CD4-positive, alpha-beta T cell (primary cell): ENCODE data around the gene DIAPH2. TPM values are rescaled to one million over a fixed set of nuclear protein-coding genes. Genes with fewer than 3 reads are reported as not detected.

ENCODE experiments used
- ATAC-seq: fragments of 200-7000 bp; cut with Tn5 transposase; one replicate; pipeline ENCODE4 v1.10.0; 2022; ENCODE audit warnings: mild to moderate bottlenecking; ENCODE audit not compliant: poor library complexity
- CTCF ChIA-PET: fragments of 350-600 bp; sonication (Branson Sonifier 250); formaldehyde crosslinking; loops from one replicate; lab custom pipeline; 2021; ENCODE audit warnings: antibody characterized with exemption, inconsistent platforms; lab: Charles Lee
- POLR2A ChIA-PET: fragments of 350-600 bp; sonication (Branson Sonifier 250); formaldehyde crosslinking; loops from one replicate; lab custom pipeline; 2021; ENCODE audit warnings: antibody characterized with exemption, inconsistent platforms; lab: Charles Lee
- DNase-seq, 14 experiments: peaks; one replicate each; pipeline ENCODE4 v3.0.0-alpha.2; 2013 to 2020; ENCODE audit warnings: mixed read lengths in 2 of 14
- H3K27ac ChIP-seq, 2 donors: one replicate each; pipeline versions ENCODE4 v1.5.1 to v1.7.0; 2013; ENCODE audit warnings: low read length in 2 of 2, low read depth in 1 of 2, mild to moderate bottlenecking in 1 of 2
- H3K27me3 ChIP-seq, 2 experiments: 1 replicate in 1 of 2; 2 replicates in 1 of 2; pipeline versions ENCODE4 v1.6.1 to v1.7.0; 2013; ENCODE audit warnings: low read length in 2 of 2, control low read depth in 1 of 2, mild to moderate bottlenecking in 1 of 2, moderate library complexity in 1 of 2; ENCODE audit not compliant: insufficient read depth in 2 of 2, control insufficient read depth in 1 of 2
- H3K36me3 ChIP-seq: one replicate; pipeline ENCODE4 v1.6.1; 2013; ENCODE audit warnings: low read length, control low read depth; ENCODE audit not compliant: insufficient read depth
- H3K4me1 ChIP-seq: one replicate; pipeline ENCODE4 v1.6.1; 2013; ENCODE audit warnings: low read length, control low read depth; ENCODE audit not compliant: insufficient read depth
- H3K4me3 ChIP-seq: one replicate; pipeline ENCODE4 v1.5.1; 2013; ENCODE audit warnings: mild to moderate bottlenecking, low read length, moderate library complexity
- H3K9me3 ChIP-seq, 2 experiments: 1 replicate in 1 of 2; 2 replicates in 1 of 2; pipeline versions ENCODE4 v1.6.1 to v1.7.0; 2013; ENCODE audit warnings: low read length in 2 of 2, mild to moderate bottlenecking in 2 of 2, control low read depth in 1 of 2, moderate library complexity in 1 of 2; ENCODE audit not compliant: control insufficient read depth in 1 of 2, insufficient read depth in 1 of 2
- H3K27ac Mint-ChIP-seq: one replicate; pipeline ENCODE4 v1.8.0; 2020; ENCODE audit warnings: mixed read lengths
- H3K27me3 Mint-ChIP-seq: one replicate; pipeline ENCODE4 v1.8.0; 2021; ENCODE audit warnings: mixed read lengths
- H3K36me3 Mint-ChIP-seq: one replicate; pipeline ENCODE4 v1.8.0; 2021; ENCODE audit warnings: low read depth, mixed read lengths
- H3K4me1 Mint-ChIP-seq: one replicate; pipeline ENCODE4 v1.8.0; 2021; ENCODE audit warnings: low read depth, mixed read lengths
- H3K4me3 Mint-ChIP-seq: one replicate; pipeline ENCODE4 v1.8.0; 2020; ENCODE audit warnings: mild to moderate bottlenecking, mixed read lengths
- H3K9me3 Mint-ChIP-seq: one replicate; pipeline ENCODE4 v1.8.0; 2020; ENCODE audit warnings: mixed read lengths
- intact Hi-C, 2 experiments: fragments of 100-400 bp; cut with DNase I in 1 of 2; cut with micrococcal nuclease in 1 of 2; formaldehyde crosslinking; loops; one replicate each; pipeline versions ENCODE4 v1.15.1 to v1.9.0; 2023 to 2025; cut with DNase I, micrococcal nuclease
- total RNA-seq, 174 experiments: library from RNA in 2 of 174; stranded (reverse) in 2 of 174; gene quantifications; one replicate each; pipeline ENCODE4 v1.2.3 and lab custom pipeline; 2021 to 2026
- TF ChIP-seq, protein P1 (sequence below): fragments of 200-600 bp; IDR thresholded peaks from one replicate; pipeline ENCODE4 v1.8.0; 2022; ENCODE audit warnings: antibody characterized with exemption, mild to moderate bottlenecking

The DIAPH2 gene
- total RNA-seq, 2 experiments from 2014 or later: 11.4 to 11.7 TPM

DNA sequence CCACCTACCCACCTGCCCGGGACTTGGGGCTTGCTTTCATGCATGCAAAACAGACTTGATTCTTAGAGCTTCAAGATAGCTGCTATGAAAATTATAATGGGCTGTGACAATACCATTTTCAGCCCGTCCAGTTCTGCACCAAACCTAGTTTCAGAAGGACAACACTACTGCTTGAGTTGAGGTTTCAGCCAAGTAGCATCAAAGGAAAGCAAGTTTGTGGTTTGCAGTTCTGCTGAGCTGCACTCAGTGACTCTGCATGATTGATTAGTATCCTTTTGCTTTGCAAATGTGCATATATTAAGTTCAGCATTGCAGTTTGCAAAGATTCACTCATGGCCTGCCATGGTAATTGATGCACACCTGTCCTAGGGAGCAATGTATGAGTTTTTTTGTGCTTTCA is 641.8 kb downstream of the DIAPH2 start:
- intact Hi-C loops: no loop called here
- no peaks in the 10 kb centered on the region for H3K36me3 Mint-ChIP-seq
- DNase-seq: no peak

GRCh38 chrX:97328853-97329390 is 644.3 kb downstream of the DIAPH2 start:
- no peak overlapping the region for H3K27ac Mint-ChIP-seq
- H3K36me3 ChIP-seq: no peaks in the 10 kb centered on the region
- no peaks in the 10 kb centered on the region for H3K9me3 Mint-ChIP-seq
- H3K4me1 Mint-ChIP-seq: no peaks in the 10 kb centered on the region
- no peaks in the 10 kb centered on the region for H3K4me1 ChIP-seq
- ChIA-PET POLR2A (no interaction called here), CTCF (no interaction called here)
- H3K27me3 ChIP-seq: no peaks in the 10 kb centered on the region
- no peak for DNase-seq
- no peak overlapping the region for H3K27ac ChIP-seq
- ATAC-seq: no peak
- no peaks in the 10 kb centered on the region for H3K36me3 Mint-ChIP-seq
- no peaks in the 10 kb centered on the region for H3K27me3 Mint-ChIP-seq
- H3K4me3 Mint-ChIP-seq: no peak overlapping the region
- TF ChIP-seq, protein P1, sequence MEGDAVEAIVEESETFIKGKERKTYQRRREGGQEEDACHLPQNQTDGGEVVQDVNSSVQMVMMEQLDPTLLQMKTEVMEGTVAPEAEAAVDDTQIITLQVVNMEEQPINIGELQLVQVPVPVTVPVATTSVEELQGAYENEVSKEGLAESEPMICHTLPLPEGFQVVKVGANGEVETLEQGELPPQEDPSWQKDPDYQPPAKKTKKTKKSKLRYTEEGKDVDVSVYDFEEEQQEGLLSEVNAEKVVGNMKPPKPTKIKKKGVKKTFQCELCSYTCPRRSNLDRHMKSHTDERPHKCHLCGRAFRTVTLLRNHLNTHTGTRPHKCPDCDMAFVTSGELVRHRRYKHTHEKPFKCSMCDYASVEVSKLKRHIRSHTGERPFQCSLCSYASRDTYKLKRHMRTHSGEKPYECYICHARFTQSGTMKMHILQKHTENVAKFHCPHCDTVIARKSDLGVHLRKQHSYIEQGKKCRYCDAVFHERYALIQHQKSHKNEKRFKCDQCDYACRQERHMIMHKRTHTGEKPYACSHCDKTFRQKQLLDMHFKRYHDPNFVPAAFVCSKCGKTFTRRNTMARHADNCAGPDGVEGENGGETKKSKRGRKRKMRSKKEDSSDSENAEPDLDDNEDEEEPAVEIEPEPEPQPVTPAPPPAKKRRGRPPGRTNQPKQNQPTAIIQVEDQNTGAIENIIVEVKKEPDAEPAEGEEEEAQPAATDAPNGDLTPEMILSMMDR: no peak
- no peaks in the 10 kb centered on the region for H3K9me3 ChIP-seq
- intact Hi-C loops: no loop called here
- no peak overlapping the region for H3K4me3 ChIP-seq

More for the DNA sequence above, 641.8 kb downstream of the DIAPH2 start:
- H3K27ac ChIP-seq: no peak overlapping the region
- Mint-ChIP-seq H3K4me1 (no peaks in the 10 kb centered on the region), H3K27me3 (no peaks in the 10 kb centered on the region), H3K27ac (no peak overlapping the region), H3K9me3 (no peaks in the 10 kb centered on the region), H3K4me3 (no peak overlapping the region)
- ATAC-seq: no peak
- TF ChIP-seq, protein P1: no peak
- H3K36me3 ChIP-seq: no peaks in the 10 kb centered on the region
- ChIA-PET POLR2A (no interaction called here), CTCF (no interaction called here)
- no peak overlapping the region for H3K4me3 ChIP-seq
- no peaks in the 10 kb centered on the region for H3K4me1 ChIP-seq
- no peaks in the 10 kb centered on the region for H3K9me3 ChIP-seq
- H3K27me3 ChIP-seq: no peaks in the 10 kb centered on the region

DNA sequence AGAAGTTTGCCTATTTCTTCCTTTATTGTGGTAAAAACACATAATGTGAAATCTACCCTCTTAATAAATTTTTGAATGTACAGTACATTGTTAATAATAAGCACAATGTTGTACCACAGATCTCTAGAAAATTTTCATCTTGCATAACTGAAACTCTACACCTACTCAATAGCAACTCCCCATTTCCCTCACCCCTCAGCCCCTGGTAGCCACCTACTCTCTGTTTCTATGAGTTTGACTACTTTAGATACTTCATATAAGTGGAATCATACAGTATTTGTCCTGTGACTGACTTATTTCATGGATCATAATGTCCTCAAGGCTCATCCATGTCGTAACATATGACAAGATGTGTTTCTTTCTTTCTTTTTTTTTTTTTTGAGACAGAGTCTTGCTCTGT is 645.5 kb downstream of the DIAPH2 start:
- Histone ChIP-seq H3K27ac (no peak overlapping the region), H3K4me3 (no peak overlapping the region), H3K4me1 (no peaks in the 10 kb centered on the region), H3K36me3 (no peaks in the 10 kb centered on the region), H3K27me3 (no peaks in the 10 kb centered on the region), H3K9me3 (no peaks in the 10 kb centered on the region)
- no peaks in the 10 kb centered on the region for H3K36me3 Mint-ChIP-seq
- H3K27ac Mint-ChIP-seq: no peak overlapping the region
- H3K4me3 Mint-ChIP-seq: no peak overlapping the region
- CTCF ChIA-PET: interaction anchor here (0.7 kb wide), 1 partner anchor 45 kb away, joined by 3 read pairs; no protein-coding TSS in a partner anchor
- intact Hi-C loops: no loop called here
- ATAC-seq (no peak), DNase-seq (no peak)
- POLR2A ChIA-PET: no interaction called here
- H3K27me3 Mint-ChIP-seq: no peaks in the 10 kb centered on the region
- no peaks in the 10 kb centered on the region for H3K9me3 Mint-ChIP-seq
- no peaks in the 10 kb centered on the region for H3K4me1 Mint-ChIP-seq
- TF ChIP-seq, protein P1: no peak
